ENCODE data around the gene SUFU.

Gene SUFU

GRCh38 chr10:102599565-102600327 lies 96.0 kb downstream of the SUFU start:
- no peak for DNase-seq

- no peak for DNase-seq
These were observed 97.0 kb downstream of the SUFU start for GRCh38 chr10:102600816-102601215.

- no peak for DNase-seq
These were observed 97.9 kb downstream of the SUFU start for GRCh38 chr10:102601639-102602038.

- DNase-seq = no peak
These were observed 98.7 kb downstream of the SUFU start for GRCh38 chr10:102602272-102603045.

- DNase-seq = no peak
These were observed 100.2 kb downstream of the SUFU start for GRCh38 chr10:102603946-102604345.

- DNase-seq = no peak
These were observed 100.7 kb downstream of the SUFU start for GRCh38 chr10:102604439-102604841.

GRCh38 chr10:102605712-102606111 lies 101.9 kb downstream of the SUFU start:
- no peak for DNase-seq

GRCh38 chr10:102608487-102608886 lies 104.7 kb downstream of the SUFU start:
- DNase-seq = no peak

- no peak for DNase-seq
These were observed 106.7 kb downstream of the SUFU start for GRCh38 chr10:102610441-102610887.

- DNase-seq = no peak
These were observed 107.8 kb downstream of the SUFU start for GRCh38 chr10:102611514-102612087.

- DNase-seq = no peak
These were observed 109.1 kb downstream of the SUFU start for GRCh38 chr10:102612964-102613275.

GRCh38 chr10:102613286-102613685 lies 109.5 kb downstream of the SUFU start:
- DNase-seq = no peak

GRCh38 chr10:102613785-102614184 lies 110.0 kb downstream of the SUFU start:
- DNase-seq = no peak

GRCh38 chr10:102614888-102615287 lies 111.1 kb downstream of the SUFU start:
- DNase-seq = no peak

GRCh38 chr10:102615361-102615760 lies 111.6 kb downstream of the SUFU start:
- DNase-seq = peak; percentile 10

GRCh38 chr10:102616066-102616770 lies 112.4 kb downstream of the SUFU start:
- no peak for DNase-seq

- DNase-seq = no peak
These were observed 113.3 kb downstream of the SUFU start for GRCh38 chr10:102617041-102617440.

- DNase-seq = no peak
These were observed 114.0 kb downstream of the SUFU start for GRCh38 chr10:102617816-102618215.

GRCh38 chr10:102619281-102619981 lies 115.7 kb downstream of the SUFU start:
- DNase-seq = no peak

GRCh38 chr10:102620138-102620590 lies 116.4 kb downstream of the SUFU start:
- no peak for DNase-seq

GRCh38 chr10:102620591-102621442 lies 117.0 kb downstream of the SUFU start:
- DNase-seq = no peak

Measured in NCI-H69 (cell line).